B cell (primary cell): Measurements from ENCODE around the gene ABHD2. TPM values are rescaled to one million over a fixed set of nuclear protein-coding genes. Genes with fewer than 3 reads are reported as not detected.

Experiments used
- ATAC-seq: fragments of 200-7000 bp; cut with Tn5 transposase; one replicate; pipeline ENCODE4 v1.10.0; 2021; ENCODE audit warnings: low read depth, mild to moderate bottlenecking, moderate number of reproducible peaks, moderate library complexity
- CTCF ChIA-PET: fragments of 350-600 bp; sonication (Branson Sonifier 250); formaldehyde crosslinking; loops from one replicate; lab custom pipeline; 2021; ENCODE audit warnings: antibody characterized with exemption, inconsistent platforms; lab: Charles Lee
- POLR2A ChIA-PET: fragments of 350-600 bp; sonication (Branson Sonifier 250); formaldehyde crosslinking; loops from one replicate; lab custom pipeline; 2021; ENCODE audit warnings: antibody characterized with exemption; lab: Charles Lee
- DNase-seq: peaks from one replicate; pipeline ENCODE4 v3.0.0; 2013
- H2AFZ ChIP-seq: 2 replicates; pipeline ENCODE4 v1.6.1; 2012; ENCODE audit warnings: mild to moderate bottlenecking, low read depth, low read length; ENCODE audit not compliant: insufficient read depth, poor library complexity, severe bottlenecking
- H3K27ac ChIP-seq, 2 donors: 1 replicate in 1 of 2; 2 replicates in 1 of 2; pipeline ENCODE4 v1.5.1; 2012 to 2013; ENCODE audit warnings: low read length in 2 of 2, mild to moderate bottlenecking in 2 of 2, moderate library complexity in 1 of 2
- H3K27me3 ChIP-seq, 4 experiments: fragments of 200-600 bp in 1 of 4; sonication (generic) in 1 of 4; replicated peaks in 1 of 4; 1 replicate in 2 of 4; 2 replicates in 2 of 4; pipeline versions ENCODE4 v1.6.1 to v1.7.0; 2013 to 2016; ENCODE audit warnings: low read length in 3 of 4, mild to moderate bottlenecking in 2 of 4, mixed read lengths in 1 of 4, moderate library complexity in 1 of 4; ENCODE audit not compliant: insufficient read depth in 4 of 4, control insufficient read depth in 3 of 4; ENCODE audit errors: control extremely low read depth in 1 of 4
- H3K36me3 ChIP-seq, 2 experiments: replicated peaks in 1 of 2; 1 replicate in 1 of 2; 2 replicates in 1 of 2; pipeline versions ENCODE4 v1.6.1 to v1.7.1; 2013; ENCODE audit warnings: low read length in 1 of 2; ENCODE audit not compliant: insufficient read depth in 2 of 2, control insufficient read depth in 1 of 2; ENCODE audit errors: control extremely low read depth in 1 of 2, extremely low read depth in 1 of 2
- H3K4me1 ChIP-seq, 2 donors: fragments of 200-600 bp in 1 of 2; sonication (generic) in 1 of 2; 1 replicate in 1 of 2; 2 replicates in 1 of 2; pipeline versions ENCODE4 v1.5.1 to v1.6.1; 2013 to 2017; ENCODE audit warnings: low read length in 2 of 2; ENCODE audit not compliant: control insufficient read depth in 2 of 2, insufficient read depth in 2 of 2
- H3K4me2 ChIP-seq: replicated peaks from 2 replicates; pipeline ENCODE3; 2012; ENCODE audit warnings: mild to moderate bottlenecking, low read depth, low read length; ENCODE audit not compliant: poor library complexity, severe bottlenecking
- H3K4me3 ChIP-seq, 5 experiments: fragments of 200-600 bp in 1 of 5; sonication (generic) in 1 of 5; 1 replicate in 3 of 5; 2 replicates in 2 of 5; pipeline versions ENCODE4 v1.5.1 to v1.7.0; 2011 to 2016; ENCODE audit warnings: low read length in 4 of 5, mild to moderate bottlenecking in 4 of 5, low read depth in 2 of 5, control low read depth in 1 of 5, moderate library complexity in 1 of 5; ENCODE audit not compliant: insufficient read depth in 1 of 5; ENCODE audit errors: control extremely low read depth in 1 of 5, extremely low read depth in 1 of 5
- H3K79me2 ChIP-seq: fragments of 200-600 bp; sonication (generic); one replicate; pipeline ENCODE4 v1.6.0; 2016; ENCODE audit warnings: low read length; ENCODE audit not compliant: control insufficient read depth, insufficient read depth
- H3K9ac ChIP-seq: fragments of 200-600 bp; sonication (generic); 2 replicates; pipeline ENCODE4 v1.6.1; 2017; ENCODE audit warnings: mild to moderate bottlenecking, low read length, moderate library complexity
- H3K9me3 ChIP-seq, 3 donors: one replicate each; pipeline versions ENCODE4 v1.6.1 to v1.7.1; 2013; ENCODE audit warnings: low read length in 2 of 3; ENCODE audit not compliant: control insufficient read depth in 2 of 3, insufficient read depth in 1 of 3; ENCODE audit errors: control extremely low read depth in 1 of 3
- H4K20me1 ChIP-seq: 2 replicates; pipeline ENCODE4 v1.6.0; 2012; ENCODE audit warnings: mild to moderate bottlenecking, low read length; ENCODE audit not compliant: insufficient read depth, control insufficient read depth, poor library complexity, severe bottlenecking
- H3K27ac Mint-ChIP-seq: one replicate; pipeline ENCODE4 v1.8.0; 2021; ENCODE audit warnings: mixed read lengths
- H3K27me3 Mint-ChIP-seq: one replicate; pipeline ENCODE4 v1.8.0; 2021; ENCODE audit warnings: mixed read lengths
- H3K4me1 Mint-ChIP-seq: one replicate; pipeline ENCODE4 v1.8.0; 2021; ENCODE audit warnings: mixed read lengths
- H3K4me3 Mint-ChIP-seq: one replicate; pipeline ENCODE4 v1.8.0; 2021; ENCODE audit warnings: mixed read lengths
- H3K9me3 Mint-ChIP-seq: one replicate; pipeline ENCODE4 v1.8.0; 2022; ENCODE audit warnings: mixed read lengths; ENCODE audit not compliant: insufficient read depth
- EZH2 ChIP-seq: IDR thresholded peaks from 2 replicates; pipeline ENCODE4 v1.6.1; 2012; ENCODE audit warnings: borderline replicate concordance, low read depth, mild to moderate bottlenecking, moderate library complexity, low read length; ENCODE audit not compliant: insufficient read depth, poor library complexity, severe bottlenecking
- WGBS: methylation state at CpG from one replicate; pipeline ENCODE4 v1.1.5; 2013; ENCODE audit warnings: missing lambda C conversion rate; ENCODE audit not compliant: insufficient coverage; 5-methylcytosine and 5-hydroxymethylcytosine counted together
- intact Hi-C: fragments of 100-400 bp; cut with micrococcal nuclease; formaldehyde crosslinking; loops from one replicate; pipeline ENCODE4 v1.10.0; 2022
- polyA plus RNA-seq: library from polyadenylated mRNA; depleted of rRNA; stranded (reverse); fragments of >200 nt; gene quantifications from 2 replicates; pipeline ENCODE4 v1.2.3, GENCODE V29; 2012
- total RNA-seq, 2 donors: library from RNA; stranded (reverse); fragments of 120-200 nt in 1 of 2; gene quantifications; 1 replicate in 1 of 2; 2 replicates in 1 of 2; pipeline versions ENCODE4 v1.2.3 to v1.2.4, GENCODE V29; 2013 to 2022
- TF ChIP-seq, protein P1 (sequence below): fragments of 200-600 bp; IDR thresholded peaks from one replicate; pipeline ENCODE4 v1.8.0; 2022; ENCODE audit warnings: antibody characterized with exemption, mild to moderate bottlenecking

Gene ABHD2
- total and polyA plus RNA-seq, 2 donors (not counting 1 experiment from before 2014, with no cell fraction given): 7.1 to 45.8 TPM

GRCh38 chr15:89194608-89195007 is 106.4 kb downstream of the ABHD2 start:
- H3K4me1 Mint-ChIP-seq: no peaks in the 10 kb centered on the region
- H3K27me3 ChIP-seq: no peaks in the 10 kb centered on the region
- H4K20me1 ChIP-seq: no peaks in the 10 kb centered on the region
- H3K4me2 ChIP-seq: no peak overlapping the region
- H2AFZ ChIP-seq: no peak overlapping the region
- H3K9me3 Mint-ChIP-seq: no peaks in the 10 kb centered on the region
- peaks cover 2 to 56% of the 10 kb centered on the region in 2 experiments for H3K36me3 ChIP-seq
- ATAC-seq (no peak), DNase-seq (no peak)
- CTCF ChIA-PET: interaction anchor here (0.7 to 5.7 kb wide), 4 partner anchors 8 to 19 kb away, joined by 5 to 38 read pairs (median 7); no protein-coding TSS in a partner anchor
- WGBS: no CpG with 5 or more reads among the region's 4 CpGs
- no peaks in the 10 kb centered on the region for H3K79me2 ChIP-seq
- no peaks in the 10 kb centered on the region for H3K9me3 ChIP-seq
- intact Hi-C loops: no loop called here
- POLR2A ChIA-PET: no interaction called here
- H3K27ac ChIP-seq: no peak overlapping the region
- no peaks in the 10 kb centered on the region for H3K4me1 ChIP-seq
- TF ChIP-seq, protein P1, sequence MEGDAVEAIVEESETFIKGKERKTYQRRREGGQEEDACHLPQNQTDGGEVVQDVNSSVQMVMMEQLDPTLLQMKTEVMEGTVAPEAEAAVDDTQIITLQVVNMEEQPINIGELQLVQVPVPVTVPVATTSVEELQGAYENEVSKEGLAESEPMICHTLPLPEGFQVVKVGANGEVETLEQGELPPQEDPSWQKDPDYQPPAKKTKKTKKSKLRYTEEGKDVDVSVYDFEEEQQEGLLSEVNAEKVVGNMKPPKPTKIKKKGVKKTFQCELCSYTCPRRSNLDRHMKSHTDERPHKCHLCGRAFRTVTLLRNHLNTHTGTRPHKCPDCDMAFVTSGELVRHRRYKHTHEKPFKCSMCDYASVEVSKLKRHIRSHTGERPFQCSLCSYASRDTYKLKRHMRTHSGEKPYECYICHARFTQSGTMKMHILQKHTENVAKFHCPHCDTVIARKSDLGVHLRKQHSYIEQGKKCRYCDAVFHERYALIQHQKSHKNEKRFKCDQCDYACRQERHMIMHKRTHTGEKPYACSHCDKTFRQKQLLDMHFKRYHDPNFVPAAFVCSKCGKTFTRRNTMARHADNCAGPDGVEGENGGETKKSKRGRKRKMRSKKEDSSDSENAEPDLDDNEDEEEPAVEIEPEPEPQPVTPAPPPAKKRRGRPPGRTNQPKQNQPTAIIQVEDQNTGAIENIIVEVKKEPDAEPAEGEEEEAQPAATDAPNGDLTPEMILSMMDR: no peak
- TF ChIP-seq EZH2: no peak
- H3K27me3 Mint-ChIP-seq: no peaks in the 10 kb centered on the region
- H3K27ac Mint-ChIP-seq: no peak overlapping the region
- no peak overlapping the region for H3K9ac ChIP-seq
- H3K4me3 Mint-ChIP-seq: no peak overlapping the region
- H3K4me3 ChIP-seq: no peak overlapping the region

GRCh38 chr15:89195836-89196235 is 107.6 kb downstream of the ABHD2 start:
- ATAC-seq (no peak), DNase-seq (no peak)
- Histone ChIP-seq H3K27me3 (no peaks in the 10 kb centered on the region), H4K20me1 (no peaks in the 10 kb centered on the region), H3K9ac (no peak overlapping the region), H3K79me2 (no peaks in the 10 kb centered on the region), H3K4me1 (no peaks in the 10 kb centered on the region), H3K4me2 (no peak overlapping the region), H3K9me3 (no peaks in the 10 kb centered on the region), H2AFZ (no peak overlapping the region), H3K27ac (no peak overlapping the region), H3K4me3 (no peak overlapping the region), H3K36me3 (peaks cover 2 to 49% of the 10 kb centered on the region in 2 experiments)
- CTCF ChIA-PET: interaction anchor here (2.2 to 5.7 kb wide), 2 partner anchors 11 to 18 kb away, joined by 8 to 38 read pairs; no protein-coding TSS in a partner anchor
- no peak overlapping the region for H3K27ac Mint-ChIP-seq
- H3K4me3 Mint-ChIP-seq: no peak overlapping the region
- intact Hi-C loops: no loop called here
- no peak for TF ChIP-seq EZH2
- TF ChIP-seq, protein P1: no peak
- no peaks in the 10 kb centered on the region for H3K27me3 Mint-ChIP-seq
- 92% methylated on average over 6 of the region's 8 CpGs for WGBS
- H3K4me1 Mint-ChIP-seq: no peaks in the 10 kb centered on the region
- no peaks in the 10 kb centered on the region for H3K9me3 Mint-ChIP-seq
- POLR2A ChIA-PET: no interaction called here
